ENCODE measurements around the gene TSC22D4. TPM values are rescaled to one million over a fixed set of nuclear protein-coding genes. Genes with fewer than 3 reads are reported as not detected.

TSC22D4 gene
- total RNA-seq, 1 donor from 2014 or later: 68.7 TPM

- TF ChIP-seq CTCF (IDR thresholded peaks at IDR 0.05): no peak
- intact Hi-C loops (cut with micrococcal nuclease): loop anchor here (2.0 to 10.0 kb wide), 2 partner anchors 41 to 817 kb away; partner anchors contain the start of gene TSC22D4
- Mint-ChIP-seq H3K36me3 (ENCODE audit: low read depth) (peaks cover 32% of the 10 kb centered on the region), H3K4me3 (peak overlapping the region; percentile 91), H3K27ac (no peak overlapping the region), H3K27me3 (no peaks in the 10 kb centered on the region), H3K9me3 (no peaks in the 10 kb centered on the region), H3K4me1 (peaks cover 37% of the 10 kb centered on the region)
- DNase-seq (no peak), ATAC-seq (ENCODE audit: low read depth) (no peak)
- CTCF ChIA-PET: interaction anchor here (1.0 kb wide), 1 partner anchor 9 kb away, joined by 5 read pairs; the partner anchor contains the start of gene ZCWPW1
- POLR2A ChIA-PET: interaction anchor here (0.5 to 3.8 kb wide), 28 partner anchors 8 to 355 kb away, joined by 3 to 48 read pairs (median 4); partner anchors contain the start of genes AGFG2, FBXO24, LRCH4 and MBLAC1
Observed at GRCh38 chr7:100437150-100438100, 41.6 kb downstream of the TSC22D4 start.

GRCh38 chr7:100435401-100436304, 43.4 kb downstream of the TSC22D4 start:
- peaks cover 44% of the 10 kb centered on the region for H3K36me3 Mint-ChIP-seq (ENCODE audit: low read depth)
- POLR2A ChIA-PET: interaction anchor here (0.5 to 3.8 kb wide), 21 partner anchors 7 to 358 kb away, joined by 3 to 48 read pairs (median 5); partner anchors contain the start of genes AGFG2, FBXO24, LRCH4 and MBLAC1

GRCh38 chr7:100434297-100435144, 44.5 kb downstream of the TSC22D4 start:
- Mint-ChIP-seq H3K36me3 (ENCODE audit: low read depth) (peaks cover 51% of the 10 kb centered on the region), H3K4me1 (peaks cover 57% of the 10 kb centered on the region), H3K4me3 (peak overlapping the region; percentile 83), H3K27me3 (no peaks in the 10 kb centered on the region), H3K9me3 (no peaks in the 10 kb centered on the region), H3K27ac (peak overlapping the region; percentile 86)
- TF ChIP-seq CTCF (IDR thresholded peaks at IDR 0.05): no peak
- intact Hi-C loops (cut with micrococcal nuclease): loop anchor here (10.0 kb wide), 1 partner anchor 820 kb away; no protein-coding TSS in a partner anchor
- no peak for DNase-seq
- ChIA-PET CTCF (interaction anchor here (1.8 kb wide), 1 partner anchor 302 kb away, joined by 4 read pairs; no protein-coding TSS in a partner anchor), POLR2A (interaction anchor here (0.7 to 2.7 kb wide), 4 partner anchors 10 to 352 kb away, joined by 3 to 12 read pairs (median 4); no protein-coding TSS in a partner anchor)
- no peak for ATAC-seq (ENCODE audit: low read depth)

More at GRCh38 chr7:100435401-100436304, 43.4 kb downstream of the TSC22D4 start:
- DNase-seq (peak; percentile 48), ATAC-seq (ENCODE audit: low read depth) (peak; percentile 23)
- CTCF ChIA-PET: interaction anchor here (1.8 kb wide), 1 partner anchor 303 kb away, joined by 4 read pairs; no protein-coding TSS in a partner anchor
- Mint-ChIP-seq H3K4me3 (peak overlapping the region; percentile 91), H3K9me3 (no peaks in the 10 kb centered on the region), H3K27ac (peak overlapping the region; percentile 86), H3K4me1 (peaks cover 54% of the 10 kb centered on the region), H3K27me3 (no peaks in the 10 kb centered on the region)
- intact Hi-C loops (cut with micrococcal nuclease): loop anchor here (1.0 to 10.0 kb wide), 6 partner anchors 7 to 819 kb away; partner anchors contain the start of genes TSC22D4 and ZCWPW1
- TF ChIP-seq CTCF (IDR thresholded peaks at IDR 0.05): no peak

- intact Hi-C loops (cut with micrococcal nuclease): loop anchor here (10.0 kb wide), 1 partner anchor 821 kb away; no protein-coding TSS in a partner anchor
- Mint-ChIP-seq H3K9me3 (no peaks in the 10 kb centered on the region), H3K4me3 (peak overlapping the region; percentile 83), H3K27me3 (no peaks in the 10 kb centered on the region), H3K36me3 (ENCODE audit: low read depth) (peaks cover 58% of the 10 kb centered on the region), H3K27ac (peak overlapping the region; percentile 27), H3K4me1 (peaks cover 59% of the 10 kb centered on the region)
- no peak for TF ChIP-seq CTCF (IDR thresholded peaks at IDR 0.05)
- POLR2A ChIA-PET: interaction anchor here (1.4 to 2.7 kb wide), 3 partner anchors 11 to 26 kb away, joined by 4 to 12 read pairs (median 5); no protein-coding TSS in a partner anchor
- ATAC-seq (ENCODE audit: low read depth) (no peak), DNase-seq (no peak)
- CTCF ChIA-PET: no interaction called here
Observed at GRCh38 chr7:100433592-100434296, 45.3 kb downstream of the TSC22D4 start.

Measured in activated B cell treated with CpG ODN at 0.5 μM for 24 hours (primary cell).